Endometrial microvascular endothelial cells (primary cell): ENCODE measurements around the gene RTTN. TPM values are rescaled to one million over a fixed set of nuclear protein-coding genes. Genes with fewer than 3 reads are reported as not detected.

ENCODE experiments used
- in situ Hi-C: cut with HindIII; loops from 2 replicates; pipeline ENCODE4 v1.10.0; 2017; ENCODE audit warnings: low sequenced_read_pairs, low pct_unique_long_range_greater_than_20kb; ENCODE audit errors: inconsistent ontology term
- total RNA-seq: library from RNA; depleted of rRNA; stranded (reverse); fragments of >200 nt; gene quantifications from one replicate; pipeline ENCODE4 v1.2.3, GENCODE V29; 2015; ENCODE audit errors: inconsistent ontology term

Gene RTTN
- total RNA-seq, 1 donor from 2014 or later: 26.1 TPM

DNA sequence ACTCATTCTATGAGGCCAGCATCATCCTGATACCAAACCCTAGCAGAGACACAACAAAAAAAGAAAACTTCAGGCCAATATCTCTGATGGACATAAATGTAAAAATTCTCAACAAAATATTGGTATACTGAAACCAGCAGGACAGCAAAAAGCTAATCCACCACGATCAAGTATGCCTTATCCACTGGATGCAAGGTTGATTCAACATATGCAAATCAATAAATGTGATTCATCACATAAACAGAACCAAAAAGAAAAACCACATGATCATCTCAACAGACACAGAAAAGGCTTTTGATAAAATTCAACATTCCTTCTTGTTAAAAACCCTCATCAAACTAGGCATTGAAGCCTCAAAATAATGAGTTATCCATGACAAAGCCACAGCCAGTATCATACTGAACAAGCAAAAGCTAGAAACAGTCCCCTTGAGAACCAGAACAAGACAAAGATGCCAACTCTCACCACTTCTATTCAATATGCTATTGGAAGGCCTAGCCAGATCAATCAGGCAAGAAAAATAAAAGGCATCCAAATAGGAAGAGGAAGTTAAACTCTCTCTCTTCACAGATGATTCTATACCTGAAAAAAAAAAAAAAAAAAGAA, 45.3 kb downstream of the RTTN start:
- in situ Hi-C loops: no loop called here

DNA sequence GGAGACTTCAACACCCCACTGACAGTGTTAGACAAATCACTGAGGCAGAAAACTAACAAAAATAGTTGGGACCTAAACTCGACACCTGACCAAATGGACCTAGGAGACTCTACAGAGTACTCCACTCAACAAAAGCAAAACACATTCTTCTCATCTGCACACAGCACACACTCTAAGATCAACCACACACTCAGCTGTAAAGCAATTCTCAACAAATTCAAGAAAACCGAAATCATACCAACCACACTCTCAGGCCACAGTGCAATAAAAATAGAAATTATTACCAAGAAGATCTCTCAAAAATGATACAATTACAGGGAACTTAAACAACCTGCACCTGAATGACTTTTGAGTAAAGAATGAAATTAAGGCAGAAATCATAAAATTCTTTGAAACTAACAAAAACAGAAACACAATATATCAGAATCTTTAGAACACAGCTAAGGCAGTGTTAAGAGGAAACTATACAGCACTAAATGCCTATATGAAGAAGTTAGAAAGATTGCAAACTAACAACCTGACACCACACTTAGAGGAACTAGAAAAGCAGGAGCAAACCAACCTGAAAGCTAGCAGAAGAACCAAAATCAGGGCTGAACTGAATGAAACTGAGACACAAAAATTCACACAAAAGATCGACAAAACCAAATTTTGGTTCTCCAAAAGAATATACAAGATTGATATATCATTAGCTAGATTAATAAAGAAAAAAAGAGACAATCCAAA, 46.3 kb downstream of the RTTN start:
- in situ Hi-C loops: no loop called here

DNA sequence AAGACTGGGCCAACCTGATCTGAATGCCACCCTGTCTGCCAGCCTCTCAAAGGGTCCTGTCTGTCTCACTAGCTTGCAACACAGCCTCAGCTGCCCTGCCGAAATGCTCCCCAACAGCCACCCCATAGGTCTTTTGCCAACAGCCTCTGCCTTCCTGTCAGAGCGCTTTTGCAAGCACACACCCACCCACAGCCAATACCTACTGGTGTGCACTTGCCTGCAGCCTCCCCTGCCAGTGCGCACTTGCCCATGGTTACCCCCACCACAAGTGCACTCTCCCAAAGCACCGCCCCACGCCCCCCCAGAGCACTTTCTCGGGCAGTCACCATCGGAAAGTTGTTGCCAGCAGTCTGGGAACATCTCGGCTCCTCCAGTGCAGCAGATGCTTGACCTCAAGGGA, 48.6 kb downstream of the RTTN start:
- in situ Hi-C loops: no loop called here

DNA sequence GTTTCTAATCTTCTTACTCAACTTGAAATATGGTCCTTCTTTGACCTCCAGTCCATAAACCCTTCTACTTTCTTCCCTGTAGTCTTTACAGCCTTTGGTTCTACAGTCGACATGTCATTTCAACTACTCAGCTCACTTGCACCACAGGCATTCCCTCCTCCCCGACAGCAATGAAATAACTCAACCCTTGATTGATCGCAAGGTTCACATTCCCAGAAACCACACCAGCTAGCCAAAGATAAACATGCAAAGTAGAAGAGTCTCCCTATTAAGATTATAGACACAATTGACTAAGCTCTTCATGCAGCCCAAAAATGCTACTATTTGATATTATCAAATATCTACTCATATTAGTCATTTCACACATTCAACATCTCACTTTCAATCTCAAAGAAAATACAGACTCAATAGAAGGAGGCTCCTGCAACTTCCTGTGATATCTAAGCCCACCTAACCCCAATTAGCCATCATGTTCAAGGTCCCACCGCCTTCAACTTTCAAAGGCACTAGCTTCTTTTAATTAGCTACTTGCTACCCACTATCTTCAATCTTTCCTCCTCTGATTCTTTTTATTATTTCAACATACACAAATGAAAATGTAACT, 50.8 kb downstream of the RTTN start:
- in situ Hi-C loops: no loop called here

DNA sequence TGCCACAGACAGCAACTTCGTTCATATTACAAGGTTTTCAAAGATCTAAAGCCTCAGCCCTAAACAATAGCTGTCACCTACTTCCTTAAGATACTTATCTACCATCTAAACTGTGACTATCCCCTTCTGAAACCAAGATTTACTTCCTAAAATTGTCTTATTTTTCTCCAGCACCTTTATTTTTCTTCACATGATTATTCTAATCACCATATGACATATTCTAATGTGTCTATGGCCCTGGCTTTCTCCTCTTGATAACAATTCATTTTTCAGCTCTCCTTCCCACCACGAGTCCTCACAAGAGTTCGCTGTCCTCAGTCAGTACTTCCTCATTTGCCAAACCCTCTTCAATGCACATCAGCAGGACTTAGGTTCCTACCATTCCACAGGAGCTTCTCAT, 53.9 kb downstream of the RTTN start:
- in situ Hi-C loops: no loop called here

DNA sequence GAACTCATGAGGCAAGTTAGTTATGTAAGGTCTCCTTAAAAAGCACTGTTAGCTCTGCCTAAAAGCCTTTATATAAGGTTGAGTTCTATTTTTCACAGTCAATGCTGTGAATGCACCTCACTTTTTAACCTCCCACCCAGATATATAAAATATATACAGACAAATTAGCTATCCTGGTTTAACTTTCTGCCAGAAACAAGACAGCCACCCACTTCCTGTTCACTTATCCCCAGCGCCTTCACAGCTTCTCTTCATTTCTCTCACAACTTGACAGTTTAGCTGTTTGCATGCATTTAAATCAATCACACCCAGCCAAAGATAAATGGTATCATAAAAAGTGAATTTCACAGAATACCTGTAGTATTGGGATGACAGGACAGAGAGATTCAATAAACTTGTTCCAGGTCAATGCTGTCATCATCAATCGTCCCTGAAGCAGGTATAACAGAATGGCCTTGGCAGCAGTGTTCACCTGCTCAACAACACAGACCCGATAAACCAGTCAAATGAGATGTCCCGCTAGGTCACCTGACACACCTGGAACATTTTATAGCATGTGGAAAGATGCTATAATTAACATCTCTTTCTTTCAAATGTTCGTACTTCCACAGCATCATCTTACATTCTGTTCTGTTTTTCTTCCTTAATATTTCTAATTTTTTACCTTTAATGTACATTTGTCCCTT, 55.7 kb downstream of the RTTN start:
- in situ Hi-C loops: no loop called here

DNA sequence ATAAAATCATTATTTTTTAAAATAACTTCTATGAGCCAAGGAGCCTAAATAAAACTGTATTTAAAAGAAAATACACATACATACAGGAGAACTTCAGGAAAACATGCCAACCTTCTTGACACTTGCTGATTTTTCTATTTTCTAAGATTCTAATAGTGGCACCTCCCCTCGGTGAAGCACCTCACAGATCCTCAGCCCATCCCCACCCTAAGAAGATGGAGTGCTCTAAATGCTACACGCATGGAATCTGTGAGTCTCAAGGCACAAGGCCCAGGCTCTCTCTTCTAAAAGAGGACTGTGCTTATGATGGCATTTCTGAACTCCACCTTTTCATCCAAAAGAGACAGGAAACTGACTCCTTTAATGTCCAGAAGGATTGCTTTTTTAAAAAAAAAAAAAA, 56.3 kb downstream of the RTTN start:
- in situ Hi-C loops: no loop called here

DNA sequence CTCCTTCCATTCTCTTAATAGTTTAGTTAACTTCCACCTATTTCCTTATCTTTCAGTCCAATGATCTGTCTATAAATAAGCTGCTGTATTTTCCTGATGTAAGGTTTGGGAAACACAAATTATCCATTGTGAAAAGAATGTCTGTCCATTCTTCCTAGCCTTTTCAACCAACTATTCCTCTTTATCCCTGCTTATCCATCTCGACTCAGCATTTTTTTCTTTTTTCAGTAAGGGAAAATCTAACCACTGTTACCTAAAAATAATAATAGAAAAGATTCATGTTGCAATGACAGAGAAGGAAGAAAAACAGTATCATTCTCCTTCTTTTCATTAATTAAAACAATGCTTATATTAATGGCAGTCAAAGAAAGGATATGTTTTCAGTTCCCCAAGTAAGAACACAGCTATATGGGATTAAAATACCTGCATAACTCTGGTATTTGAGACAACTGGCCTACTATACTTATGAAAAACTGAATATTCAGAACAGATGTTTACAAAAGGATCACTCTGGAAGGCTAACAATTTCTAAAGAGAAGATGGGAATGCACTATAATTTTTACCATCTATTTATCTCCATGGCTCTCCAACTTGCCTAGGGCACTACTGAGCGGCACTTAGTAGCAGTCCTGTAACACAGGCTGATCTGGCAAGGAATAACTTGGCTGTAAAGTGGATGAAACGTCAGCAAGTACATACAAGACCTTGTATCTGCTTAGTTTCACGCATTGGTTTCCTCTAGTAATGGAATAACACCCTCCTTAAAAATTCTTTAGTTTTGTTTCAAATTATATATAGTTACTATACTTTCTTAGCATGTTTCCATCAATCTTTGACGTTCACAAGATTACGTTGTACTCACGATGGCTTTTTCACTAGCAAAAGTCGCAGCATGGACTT, 57.2 kb downstream of the RTTN start:
- in situ Hi-C loops: no loop called here

DNA sequence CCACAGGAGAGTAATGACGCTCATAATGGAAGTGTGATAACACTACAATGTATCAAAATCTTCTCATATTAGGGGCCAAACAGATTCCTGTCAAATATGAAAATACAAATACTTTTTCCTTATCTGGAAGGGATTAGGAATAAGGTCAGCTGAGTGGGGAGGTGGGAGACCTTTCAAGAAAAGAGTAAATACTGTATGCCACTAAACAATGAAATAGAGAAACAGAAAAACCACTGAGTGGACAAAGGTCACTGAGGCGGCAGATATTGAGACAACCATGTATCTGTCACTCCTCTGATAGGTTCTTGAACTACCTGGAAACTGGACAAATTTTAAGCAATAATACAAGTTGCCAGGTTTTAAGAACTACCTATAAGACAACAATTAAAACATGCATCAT, 59.3 kb downstream of the RTTN start:
- in situ Hi-C loops: no loop called here

DNA sequence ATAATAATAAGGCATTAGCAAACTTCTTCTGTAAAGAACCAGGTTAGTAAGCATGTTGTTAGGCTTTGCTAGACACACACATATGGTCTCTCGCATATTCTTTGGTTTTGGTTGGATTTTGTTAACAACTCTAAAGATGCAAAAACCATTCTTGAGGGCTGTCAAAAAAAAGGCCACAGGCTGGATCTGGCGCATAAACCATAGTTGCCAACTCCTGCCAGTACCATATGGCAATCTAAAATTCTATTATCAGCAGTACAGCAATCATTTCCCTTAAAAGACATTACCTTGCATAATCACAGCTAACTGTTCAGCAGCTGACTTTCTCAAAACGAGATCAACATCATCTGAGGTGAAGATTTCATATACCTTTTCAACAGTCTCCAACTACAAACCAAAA, 63.5 kb downstream of the RTTN start:
- in situ Hi-C loops: no loop called here

DNA sequence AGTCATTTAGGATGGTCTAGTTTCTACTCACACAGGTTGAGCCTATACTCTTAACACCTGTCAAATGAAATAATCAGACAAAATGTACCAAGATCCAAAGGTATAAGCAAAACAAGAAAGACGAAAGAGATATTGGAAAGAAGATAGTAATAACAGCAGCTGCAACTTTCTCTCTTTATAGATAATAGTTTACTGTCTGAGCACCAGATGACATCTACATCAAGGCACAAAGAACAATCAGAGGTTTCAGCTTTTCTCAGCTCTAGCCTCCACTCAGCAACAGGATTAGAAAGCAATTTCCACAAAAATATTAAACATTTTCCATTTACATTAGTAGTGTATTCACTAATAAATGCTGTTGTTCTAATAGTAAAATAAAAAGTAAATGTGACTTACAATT, 66.3 kb downstream of the RTTN start:
- in situ Hi-C loops: no loop called here

DNA sequence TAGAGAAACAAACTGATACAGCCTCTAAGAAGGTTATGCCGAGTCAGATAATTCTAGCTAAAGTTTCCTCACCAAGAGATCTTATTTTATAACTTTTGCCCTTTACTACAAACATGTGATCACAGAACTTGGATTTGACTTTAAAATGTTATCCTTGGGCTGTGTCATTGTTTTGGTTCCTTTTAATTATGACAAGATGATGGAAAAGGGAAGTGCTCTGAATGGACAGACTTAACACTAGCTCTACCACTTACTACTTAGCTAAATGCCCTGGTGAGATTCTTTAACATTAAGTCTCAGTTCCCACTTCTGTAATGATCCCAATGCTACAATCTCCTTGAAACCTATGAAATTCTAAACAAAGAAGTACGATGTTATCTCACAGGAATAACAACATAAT, 69.9 kb downstream of the RTTN start:
- in situ Hi-C loops: no loop called here

DNA sequence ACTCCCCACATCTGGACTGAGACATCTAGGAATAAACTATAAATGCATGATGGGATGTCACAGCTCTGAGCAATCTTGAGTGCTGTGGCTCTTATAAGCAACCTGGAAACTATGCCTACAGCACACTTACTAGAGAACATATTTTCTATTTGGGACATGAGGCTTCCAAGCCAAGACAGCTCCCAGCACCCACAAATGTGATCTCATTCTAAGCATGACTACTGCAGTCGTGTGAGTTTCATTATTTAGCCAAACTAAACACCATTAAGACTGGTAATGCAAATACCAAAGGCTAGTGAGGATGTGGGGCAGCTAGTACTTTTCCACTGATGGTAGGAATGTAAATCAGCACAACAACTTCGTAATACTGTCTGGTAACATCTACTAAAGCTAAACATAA, 72.5 kb downstream of the RTTN start:
- in situ Hi-C loops: no loop called here

DNA sequence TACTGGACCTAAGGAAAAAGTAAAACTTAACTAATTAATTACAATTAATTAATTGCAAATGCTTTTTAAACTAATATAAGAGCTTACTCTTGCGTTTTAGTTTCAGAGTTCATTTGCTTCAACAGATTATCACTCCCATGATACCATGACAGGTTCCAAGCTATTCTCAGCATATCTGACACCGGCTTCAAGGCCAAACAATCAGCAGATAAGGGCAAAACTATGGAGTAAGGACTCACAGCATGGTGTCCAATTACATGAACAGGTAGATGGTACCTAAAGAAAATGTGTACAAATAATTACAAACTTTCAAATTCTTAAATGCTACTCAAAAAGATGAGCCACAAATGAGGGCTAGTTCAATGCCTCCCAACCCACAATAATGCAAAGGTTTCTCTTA, 77.2 kb downstream of the RTTN start:
- in situ Hi-C loops: no loop called here

DNA sequence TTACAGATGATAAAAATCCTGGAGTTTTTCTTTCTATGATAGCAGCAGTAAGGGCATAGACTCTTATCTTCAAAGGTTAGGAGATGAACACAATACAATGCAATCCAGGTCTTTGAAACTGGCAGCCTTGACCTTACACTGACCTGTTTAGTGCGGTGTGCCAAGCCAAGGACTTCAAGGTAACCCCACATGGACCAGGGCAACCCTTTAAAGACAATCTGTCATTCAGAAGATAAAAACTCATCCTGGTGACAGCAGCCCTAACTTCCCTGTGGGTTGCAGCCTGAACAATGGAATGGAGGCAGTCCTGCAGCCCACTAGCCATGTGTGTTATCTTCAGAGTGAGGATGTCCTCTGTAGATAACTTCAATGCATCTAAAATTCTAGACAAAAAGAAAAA, 78.1 kb downstream of the RTTN start:
- in situ Hi-C loops: no loop called here

DNA sequence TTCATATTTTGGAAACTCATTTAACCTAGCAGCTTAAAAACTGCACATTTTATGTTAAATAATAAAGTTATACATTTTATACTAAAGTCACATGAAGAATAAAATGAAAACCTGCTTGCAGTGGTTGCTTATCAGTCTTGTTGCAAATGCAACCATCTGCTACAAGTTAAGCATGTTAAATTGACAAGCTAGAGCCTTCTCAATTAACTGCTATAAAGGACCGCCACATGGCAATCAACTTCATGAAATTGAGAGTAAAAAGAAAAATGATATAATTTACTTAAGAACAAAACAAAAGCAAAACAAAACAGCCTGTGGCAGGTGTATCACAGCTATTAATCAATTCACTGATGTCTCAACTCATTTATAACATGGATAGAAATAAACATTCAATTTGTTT, 78.7 kb downstream of the RTTN start:
- in situ Hi-C loops: no loop called here

DNA sequence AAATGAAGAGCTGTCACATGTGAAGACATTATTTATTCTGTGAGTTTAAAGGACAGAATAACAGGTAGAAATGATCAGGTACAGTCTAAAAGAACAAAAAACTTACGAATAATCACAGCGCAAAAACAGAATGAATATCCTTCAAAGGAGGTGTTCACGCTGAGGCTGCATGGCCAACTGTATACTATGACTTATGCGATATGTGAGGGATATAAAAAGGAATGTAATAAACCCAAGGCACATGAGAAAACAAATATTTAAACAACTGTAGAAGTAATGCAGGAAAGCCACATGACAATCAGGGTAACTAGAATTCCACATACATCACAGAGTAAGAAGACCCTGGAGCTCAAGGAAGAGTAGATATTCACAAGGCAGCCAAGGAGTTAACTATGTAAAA, 81.3 kb downstream of the RTTN start:
- in situ Hi-C loops: no loop called here

DNA sequence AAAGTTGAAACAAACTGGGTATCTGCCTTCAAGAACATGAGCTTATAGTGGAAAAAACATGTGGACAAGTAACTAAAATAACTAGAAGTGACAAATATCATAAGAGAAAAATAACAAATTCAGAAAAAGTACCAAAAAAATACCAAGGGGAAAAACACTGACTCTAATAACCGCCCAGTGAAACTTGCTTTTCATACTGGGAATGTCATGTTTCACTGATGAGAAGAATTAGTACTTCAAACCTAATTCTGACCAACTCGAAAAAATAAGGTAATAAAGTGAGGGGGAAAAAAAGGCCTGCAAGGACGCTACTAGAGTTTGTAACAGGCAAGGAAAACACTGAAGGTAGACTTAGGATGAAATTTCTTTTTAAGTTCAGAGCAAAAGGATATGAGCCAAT, 83.6 kb downstream of the RTTN start:
- in situ Hi-C loops: no loop called here

DNA sequence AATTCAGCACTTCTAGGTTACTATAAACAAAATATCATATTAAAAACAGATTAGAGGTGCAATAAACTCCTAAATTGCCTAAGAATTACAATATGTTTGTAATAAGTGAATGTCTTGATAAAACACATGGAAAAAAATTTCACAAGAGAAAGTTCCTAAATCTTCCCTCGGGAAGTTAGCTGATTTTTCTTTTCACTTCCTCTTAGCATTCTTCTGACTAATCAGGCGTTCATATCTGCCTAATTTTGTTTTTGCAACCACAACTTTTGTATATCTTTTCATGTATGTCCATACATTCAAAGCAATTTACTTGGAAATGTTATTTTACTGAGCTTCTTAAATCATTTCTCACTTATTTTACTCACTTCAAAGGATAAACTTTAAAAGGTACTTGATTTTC, 88.5 kb downstream of the RTTN start:
- in situ Hi-C loops: no loop called here
